ENCODE measurements around the gene TNRC6A. TPM values are rescaled to one million over a fixed set of nuclear protein-coding genes. Genes with fewer than 3 reads are reported as not detected.
A peak's percentile ranks its signal among the peaks of the same experiment; 100 is the strongest.
"Not testable (repeated sequence)": the region's sequence is repeated elsewhere in the genome, so short reads cannot be mapped to it uniquely, and the experiment has no call there.

The TNRC6A gene
- total RNA-seq, 1 donor from 2014 or later: 17.5 TPM

GRCh38 chr16:24698308-24698707 lies 31.1 kb upstream of the TNRC6A start:
- TF ChIP-seq CTCF (IDR thresholded peaks at IDR 0.05; ENCODE audit: insufficient read depth, low read length, poor library complexity, severe bottlenecking): no peak
- no peaks in the 10 kb centered on the region for H3K27me3 ChIP-seq (ENCODE audit: control insufficient read depth, insufficient read depth, low read length)
- no peak overlapping the region for H3K4me3 ChIP-seq (ENCODE audit: low read depth, low read length)
- DNase-seq (ENCODE audit: low read depth): no peak
- H3K36me3 ChIP-seq (ENCODE audit: control insufficient read depth, insufficient read depth, low read length): no peaks in the 10 kb centered on the region

- no peak overlapping the region for H3K4me3 ChIP-seq (ENCODE audit: low read depth, low read length)
- DNase-seq (ENCODE audit: low read depth): no peak
- H3K36me3 ChIP-seq (ENCODE audit: control insufficient read depth, insufficient read depth, low read length): no peaks in the 10 kb centered on the region
- no peak for TF ChIP-seq CTCF (IDR thresholded peaks at IDR 0.05; ENCODE audit: insufficient read depth, low read length, poor library complexity, severe bottlenecking)
- no peaks in the 10 kb centered on the region for H3K27me3 ChIP-seq (ENCODE audit: control insufficient read depth, insufficient read depth, low read length)
Measured at GRCh38 chr16:24699151-24699723, 30.2 kb upstream of the TNRC6A start.

DNA sequence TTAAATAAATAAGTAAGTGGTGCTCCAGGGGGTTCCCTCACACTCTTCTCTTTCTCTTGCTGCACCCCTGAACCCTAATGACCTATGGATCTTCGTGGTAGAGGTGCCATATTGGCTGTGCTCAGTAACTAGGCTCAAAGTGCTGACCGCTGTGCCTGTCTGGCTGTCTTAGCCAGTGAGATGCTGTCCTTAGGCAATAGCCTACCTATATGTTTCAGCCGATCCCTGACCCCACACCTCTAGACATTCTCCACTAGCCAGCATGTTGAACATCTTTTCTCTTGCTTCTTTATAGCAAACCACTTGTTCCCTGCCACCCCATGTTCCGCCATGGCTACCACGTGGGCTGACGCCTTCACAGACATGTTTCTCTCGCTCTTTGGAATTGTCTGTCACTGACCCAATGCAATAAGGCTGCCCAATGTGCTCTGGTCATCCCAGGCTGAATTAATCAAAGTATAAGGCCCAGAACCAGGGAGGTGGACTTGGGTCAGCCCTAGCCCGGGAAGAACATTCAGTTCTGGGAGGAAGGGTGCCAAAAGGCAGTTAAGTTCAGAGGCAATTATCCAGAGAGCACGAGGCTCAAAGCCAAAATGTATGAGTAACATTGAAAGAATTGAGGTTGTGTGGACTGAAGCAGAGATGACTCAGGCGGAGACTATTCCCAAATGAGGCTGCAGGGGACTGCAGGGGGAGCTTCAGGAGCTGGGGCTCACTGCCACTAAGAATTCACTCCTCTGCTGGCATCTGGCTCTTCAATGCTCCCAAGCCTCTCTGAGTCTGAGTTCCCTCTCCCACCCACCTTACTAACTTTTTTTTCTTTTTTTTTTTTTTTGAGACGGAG lies 28.7 kb upstream of the TNRC6A start:
- Histone ChIP-seq H3K36me3 (ENCODE audit: control insufficient read depth, insufficient read depth, low read length) (no peaks in the 10 kb centered on the region), H3K27me3 (ENCODE audit: control insufficient read depth, insufficient read depth, low read length) (no peaks in the 10 kb centered on the region), H3K4me3 (ENCODE audit: low read depth, low read length) (no peak overlapping the region)
- TF ChIP-seq CTCF (IDR thresholded peaks at IDR 0.05; ENCODE audit: insufficient read depth, low read length, poor library complexity, severe bottlenecking): peak; percentile 35
- DNase-seq (ENCODE audit: low read depth): peak; percentile 95

DNA sequence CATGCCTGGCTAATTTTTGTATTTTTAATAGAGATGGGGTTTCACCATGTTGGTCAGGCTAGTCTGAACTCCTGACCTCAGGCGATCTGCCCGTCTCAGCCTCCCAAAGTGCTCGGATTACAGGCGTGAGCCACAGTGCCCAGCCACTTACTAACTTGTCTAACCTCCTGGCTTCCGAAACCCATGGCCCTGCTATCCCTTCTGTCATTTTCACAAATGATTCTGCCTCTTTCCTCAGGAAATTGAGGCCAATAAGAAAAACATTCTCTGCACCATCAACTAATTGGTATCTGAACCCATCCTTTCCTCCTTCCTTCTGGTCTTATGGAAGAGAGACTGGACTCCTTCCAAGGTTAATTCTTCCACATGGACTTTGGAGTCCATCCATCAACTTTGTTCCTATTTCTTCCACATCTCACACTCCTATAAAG lies 27.9 kb upstream of the TNRC6A start:
- no peaks in the 10 kb centered on the region for H3K36me3 ChIP-seq (ENCODE audit: control insufficient read depth, insufficient read depth, low read length)
- no peaks in the 10 kb centered on the region for H3K27me3 ChIP-seq (ENCODE audit: control insufficient read depth, insufficient read depth, low read length)
- no peak for DNase-seq (ENCODE audit: low read depth)
- TF ChIP-seq CTCF (IDR thresholded peaks at IDR 0.05; ENCODE audit: insufficient read depth, low read length, poor library complexity, severe bottlenecking): no peak
- no peak overlapping the region for H3K4me3 ChIP-seq (ENCODE audit: low read depth, low read length)

GRCh38 chr16:24707760-24708159 lies 21.7 kb upstream of the TNRC6A start:
- not testable (repeated sequence) for H3K4me3 ChIP-seq (ENCODE audit: low read depth, low read length); H3K36me3 ChIP-seq (ENCODE audit: control insufficient read depth, insufficient read depth, low read length); DNase-seq (ENCODE audit: low read depth)

DNA sequence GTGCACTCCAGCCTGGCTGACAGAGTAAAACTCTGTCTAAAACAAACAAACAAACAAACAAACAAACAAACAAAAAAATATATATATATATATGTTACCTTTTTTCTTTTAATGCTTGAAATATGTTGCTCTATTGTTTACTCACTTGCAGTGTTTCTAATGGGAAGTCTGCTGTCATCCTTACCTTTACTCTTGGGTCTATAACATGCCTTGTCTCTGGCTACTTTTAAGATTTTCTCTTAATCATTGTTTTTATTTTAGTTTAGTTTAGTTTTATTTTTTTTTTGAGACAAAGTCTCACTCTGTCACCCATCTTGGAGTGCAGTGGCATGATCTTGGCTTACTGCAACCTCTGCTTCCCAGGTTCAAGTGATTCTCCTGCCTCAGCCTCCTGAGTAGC lies 16.1 kb upstream of the TNRC6A start:
- H3K36me3 ChIP-seq (ENCODE audit: control insufficient read depth, insufficient read depth, low read length): no peaks in the 10 kb centered on the region
- DNase-seq (ENCODE audit: low read depth): no peak
- no peaks in the 10 kb centered on the region for H3K27me3 ChIP-seq (ENCODE audit: control insufficient read depth, insufficient read depth, low read length)
- H3K4me3 ChIP-seq (ENCODE audit: low read depth, low read length): no peak overlapping the region
- no peak for TF ChIP-seq CTCF (IDR thresholded peaks at IDR 0.05; ENCODE audit: insufficient read depth, low read length, poor library complexity, severe bottlenecking)

More at GRCh38 chr16:24707760-24708159, 21.7 kb upstream of the TNRC6A start:
- not testable (repeated sequence) for H3K27me3 ChIP-seq (ENCODE audit: control insufficient read depth, insufficient read depth, low read length)
